GM15510 (cell line): Measurements from ENCODE around the gene TMEM61.

Source experiments
- POLR2A ChIP-seq: IDR thresholded peaks from 3 replicates; pipeline ENCODE4 v1.6.1; 2011; ENCODE audit warnings: borderline replicate concordance; ENCODE audit not compliant: insufficient read length; ENCODE audit errors: extremely low read depth

TMEM61 gene

DNA sequence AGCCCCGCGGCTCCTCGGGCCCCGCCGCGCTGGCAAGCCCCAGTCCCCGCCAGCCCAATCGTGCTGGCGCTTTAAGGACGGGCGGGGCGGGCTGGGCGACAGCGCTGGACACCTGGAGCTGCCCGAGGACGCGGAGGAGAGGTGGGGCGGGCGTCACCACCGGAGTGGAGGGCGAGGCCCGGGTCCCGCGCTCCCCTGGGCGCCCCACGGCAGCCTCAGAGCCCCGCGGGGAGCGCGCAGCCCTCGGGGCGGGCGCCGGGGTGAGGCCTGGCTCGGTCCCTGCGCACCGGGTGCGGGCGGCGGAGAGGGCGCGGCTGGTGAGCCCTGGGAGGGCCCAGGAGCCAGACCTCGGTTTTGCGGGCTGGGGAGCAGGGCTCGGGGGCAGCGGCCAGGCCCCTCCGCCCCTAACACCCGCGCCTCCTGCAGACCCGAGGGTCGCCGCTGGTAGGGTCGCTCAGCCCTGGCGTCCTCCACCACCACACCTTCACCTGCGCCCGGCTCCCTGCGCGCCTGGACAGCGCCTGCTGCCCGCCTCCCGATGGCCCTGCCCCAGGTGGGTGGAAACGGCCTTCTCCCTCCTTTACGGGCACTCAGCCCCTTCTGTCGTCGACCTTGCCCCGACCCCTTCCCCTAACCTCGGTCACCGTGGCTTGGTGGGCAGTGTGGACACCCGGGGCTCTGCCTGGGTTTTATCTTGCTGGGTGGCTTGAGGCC lies at the start of gene TMEM61:
TSS of gene TMEM61 (plus strand) at position 101 of the 714 bp plus-strand sequence. CDS start at position 539, 438 bp downstream.
- no peak for TF ChIP-seq POLR2A

- no peak for TF ChIP-seq POLR2A
These were observed 49.1 kb upstream of the TMEM61 start for GRCh38 chr1:54931275-54931840.

DNA sequence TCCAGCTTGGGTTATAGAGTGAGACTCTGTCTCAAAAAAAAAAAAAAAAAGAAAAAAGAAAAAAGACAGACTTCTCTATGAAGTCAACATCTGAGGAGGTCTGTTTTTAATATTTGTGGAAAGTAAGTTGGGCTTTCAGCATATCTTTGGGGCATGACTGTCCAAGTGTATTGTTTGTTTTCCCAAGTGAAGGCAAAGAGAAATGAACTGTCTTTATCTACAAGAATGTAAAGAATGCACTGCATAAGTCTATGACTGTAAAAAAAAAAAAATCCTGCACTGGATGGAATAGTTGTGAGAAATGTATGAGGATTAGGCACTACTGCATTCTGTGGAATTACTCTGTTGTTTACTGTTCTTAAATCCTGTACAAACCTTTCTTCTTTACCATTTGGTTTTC lies 45.6 kb upstream of the TMEM61 start:
- TF ChIP-seq POLR2A, result no peak

DNA sequence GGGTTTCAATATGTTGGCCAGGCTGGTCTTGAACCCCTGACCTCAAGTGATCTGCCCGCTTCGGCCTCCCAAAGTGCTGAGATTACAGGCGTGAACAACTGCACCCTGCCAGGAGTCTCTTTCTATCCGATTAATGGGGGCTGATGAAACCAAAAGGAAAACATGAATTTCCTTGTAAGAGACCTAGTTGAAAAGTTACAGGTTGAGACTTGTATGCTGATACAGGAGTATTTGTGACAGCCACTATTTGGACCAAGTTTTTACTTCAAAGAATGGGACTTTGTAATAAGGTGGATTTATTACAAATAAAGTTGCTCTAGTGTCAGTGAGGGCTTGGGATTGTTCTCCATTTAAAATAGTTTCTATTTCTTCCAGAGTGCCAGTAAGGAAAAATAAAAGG lies 43.6 kb upstream of the TMEM61 start:
- TF ChIP-seq POLR2A, result no peak

- no peak for TF ChIP-seq POLR2A
These were observed 43.0 kb upstream of the TMEM61 start for GRCh38 chr1:54937469-54937868.

DNA sequence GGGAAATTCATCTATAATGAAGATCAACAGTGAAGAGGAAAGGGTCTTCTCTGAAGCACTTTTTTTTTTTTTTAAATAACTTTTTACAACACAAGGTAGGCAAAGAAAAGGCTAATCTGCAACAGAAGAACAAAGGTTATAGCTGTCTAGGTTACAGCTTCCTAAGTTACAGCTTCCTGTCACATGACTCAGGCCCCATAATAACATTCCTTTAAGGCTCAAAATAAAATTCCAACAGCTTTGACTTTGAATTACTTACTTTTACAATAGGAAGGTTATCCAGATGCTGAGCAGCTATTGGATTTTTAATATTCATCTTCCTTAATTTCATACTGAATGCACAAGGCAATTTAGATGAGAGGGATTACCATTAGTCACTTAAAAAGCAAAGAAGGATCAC lies 40.4 kb upstream of the TMEM61 start:
- TF ChIP-seq POLR2A, result no peak

- TF ChIP-seq POLR2A, result no peak
These were observed 37.5 kb upstream of the TMEM61 start for GRCh38 chr1:54942976-54943375.

DNA sequence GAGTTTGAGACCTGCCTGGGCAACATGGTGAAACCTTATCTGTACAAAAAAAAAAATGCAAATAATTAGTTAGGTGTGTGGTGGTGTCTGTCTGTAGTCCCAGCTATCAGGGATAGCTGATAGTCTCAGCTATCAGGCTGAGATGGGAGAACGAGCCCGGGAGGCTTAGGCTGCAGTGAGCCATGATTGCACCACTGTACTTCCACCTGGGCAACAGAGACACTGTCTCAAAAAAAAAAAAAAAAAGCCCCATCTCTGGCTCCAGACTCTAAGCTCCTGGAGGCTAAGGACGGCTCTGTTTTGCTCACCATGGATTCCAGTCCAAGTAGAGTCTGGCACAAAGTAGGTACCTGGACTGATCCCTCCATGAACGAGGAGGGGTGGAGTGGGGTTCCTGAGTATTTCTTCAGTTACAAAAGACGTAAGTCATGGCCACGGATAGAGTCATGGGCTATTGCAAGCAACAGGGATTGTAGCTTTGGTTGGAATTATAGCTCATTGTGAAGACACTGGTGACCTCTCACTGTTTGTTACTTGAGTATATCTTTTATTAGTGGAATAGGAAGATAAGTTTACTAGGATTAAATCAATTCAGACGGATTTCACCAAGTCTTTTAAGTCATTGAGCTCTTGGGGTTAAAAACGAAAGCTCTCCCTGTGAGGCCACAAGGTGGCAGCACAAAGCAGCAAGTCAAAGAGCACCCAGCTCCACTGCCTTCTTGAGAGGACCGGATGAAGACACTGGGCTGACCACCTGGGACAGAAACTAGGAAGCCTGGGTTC lies 35.6 kb upstream of the TMEM61 start:
- no peak for TF ChIP-seq POLR2A

- no peak for TF ChIP-seq POLR2A
These were observed 35.0 kb upstream of the TMEM61 start for GRCh38 chr1:54945393-54945936.

DNA sequence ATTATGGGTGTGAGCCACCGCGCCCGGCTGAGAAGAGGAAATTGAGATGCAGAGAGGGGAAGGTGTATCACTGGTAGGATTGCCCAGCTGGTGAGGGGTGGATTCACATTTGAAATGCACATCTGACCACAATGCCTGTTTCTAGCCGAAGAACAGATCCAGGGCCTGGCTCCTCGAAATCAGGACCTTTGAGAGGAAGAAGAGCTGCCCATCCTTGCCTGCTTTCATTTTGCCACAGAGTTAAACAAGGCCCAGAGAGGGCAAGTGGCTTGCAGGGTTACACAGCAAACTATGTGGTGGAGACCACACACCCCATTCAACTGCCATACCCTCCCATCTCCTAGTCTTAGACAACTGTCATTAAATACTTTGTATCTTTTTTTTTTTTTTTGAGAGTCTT lies 32.9 kb upstream of the TMEM61 start:
- no peak for TF ChIP-seq POLR2A

- TF ChIP-seq POLR2A, result no peak
These were observed 31.4 kb upstream of the TMEM61 start for GRCh38 chr1:54949053-54949452.

DNA sequence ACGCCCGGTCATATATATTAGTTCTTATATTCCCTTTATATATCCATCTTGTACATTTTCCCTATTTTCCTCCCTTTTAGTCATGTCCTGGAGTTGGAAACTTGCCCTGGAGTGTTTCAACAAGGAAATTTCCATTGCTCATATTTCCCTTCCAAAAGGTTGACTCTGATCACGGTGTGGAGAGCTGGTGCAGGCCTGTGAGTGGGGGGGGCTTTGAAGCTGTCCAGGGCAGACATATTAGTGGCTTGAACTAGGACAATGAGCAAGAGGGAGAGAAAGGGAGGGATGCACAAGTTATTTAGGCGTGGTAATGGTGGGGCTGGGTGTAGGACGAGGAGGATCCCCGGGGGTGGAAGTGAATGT lies 30.4 kb upstream of the TMEM61 start:
- no peak for TF ChIP-seq POLR2A

DNA sequence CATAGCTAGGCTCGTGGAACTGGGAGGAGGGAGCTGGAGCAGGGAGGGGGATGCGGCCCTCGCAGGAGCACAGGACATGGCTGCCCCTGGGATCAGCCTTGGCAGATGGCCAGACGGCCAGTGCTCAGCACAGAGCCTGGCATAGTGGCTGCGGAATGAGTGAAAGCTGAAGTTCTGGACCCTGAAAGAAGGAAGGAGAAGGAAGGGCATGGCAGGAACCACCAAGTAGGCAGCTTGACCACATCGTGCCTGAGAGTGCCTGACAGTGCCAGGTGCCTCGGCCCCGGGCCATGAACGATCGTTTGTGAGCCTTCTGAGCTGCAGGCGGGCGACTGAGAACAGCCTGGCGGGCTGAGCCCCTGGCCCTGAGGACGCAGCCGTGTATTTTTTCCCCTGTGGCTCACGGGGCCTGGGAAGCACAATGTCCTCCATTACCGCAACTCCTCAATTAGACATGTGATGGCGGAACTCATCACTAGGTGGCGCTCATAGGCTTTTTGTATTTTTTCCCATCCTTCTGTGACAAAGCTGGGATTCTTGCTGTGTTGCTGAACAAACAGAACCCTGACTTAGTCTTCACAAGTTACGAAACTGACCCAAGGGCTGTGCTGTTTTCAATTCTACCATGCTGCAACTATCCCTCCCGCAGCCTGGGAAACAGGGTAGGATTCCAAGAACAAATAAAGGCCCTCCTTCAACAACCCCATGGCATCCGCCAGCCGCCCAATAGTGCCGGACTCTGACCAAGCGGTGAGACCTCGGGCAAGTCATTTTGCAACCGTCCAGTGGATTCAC lies 29.9 kb upstream of the TMEM61 start:
- no peak for TF ChIP-seq POLR2A

DNA sequence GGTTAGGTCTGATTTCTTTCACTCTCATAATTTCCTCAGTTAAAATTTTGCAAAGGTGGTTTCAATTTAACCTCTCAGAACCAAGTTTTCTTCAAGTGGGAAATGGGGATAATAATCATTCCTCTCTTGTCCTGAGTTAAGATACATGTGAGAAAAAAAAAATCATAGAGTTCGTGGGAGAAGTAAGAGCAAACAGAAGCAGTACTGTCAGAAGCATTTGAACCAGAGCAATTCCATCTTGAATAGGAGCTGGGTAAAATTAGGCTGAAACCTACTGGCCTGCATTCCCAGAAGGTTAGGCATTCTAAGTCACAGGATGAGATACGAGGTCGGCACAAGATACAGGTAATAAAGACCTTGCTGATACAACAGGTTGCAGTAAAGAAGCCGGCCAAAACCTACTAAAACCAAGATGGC lies 28.6 kb upstream of the TMEM61 start:
- TF ChIP-seq POLR2A, result no peak
